Progenitor cell of endocrine pancreas (in vitro differentiated cells): Measurements from ENCODE around the gene FGFRL1. TPM values are rescaled to one million over a fixed set of nuclear protein-coding genes. Genes with fewer than 3 reads are reported as not detected.

ENCODE experiments used
- DNase-seq: peaks from one replicate; pipeline ENCODE4 v3.0.0; 2021; ENCODE audit warnings: low spot score; ENCODE audit not compliant: unreplicated experiment
- H3K27ac Mint-ChIP-seq: 2 replicates; pipeline ENCODE4 v1.8.0; 2021; ENCODE audit warnings: mild to moderate bottlenecking, moderate library complexity, mixed read lengths
- H3K27me3 Mint-ChIP-seq: 2 replicates; pipeline ENCODE4 v1.8.0; 2021; ENCODE audit warnings: mixed read lengths
- H3K36me3 Mint-ChIP-seq: 2 replicates; pipeline ENCODE4 v1.8.0; 2022; ENCODE audit warnings: mixed read lengths; ENCODE audit not compliant: insufficient read depth
- H3K4me1 Mint-ChIP-seq: 2 replicates; pipeline ENCODE4 v1.8.0; 2021; ENCODE audit warnings: low read depth, mixed read lengths
- H3K4me3 Mint-ChIP-seq: 2 replicates; pipeline ENCODE4 v1.8.0; 2021; ENCODE audit warnings: low read depth, mild to moderate bottlenecking, moderate library complexity, mixed read lengths
- H3K9me3 Mint-ChIP-seq: 2 replicates; pipeline ENCODE4 v1.8.0; 2021; ENCODE audit warnings: low read depth, mixed read lengths
- total RNA-seq: library from RNA; stranded (reverse); gene quantifications from 2 replicates; pipeline ENCODE4 v1.2.1, GENCODE V29; 2021
- TF ChIP-seq, protein P1 (sequence below): fragments of 200-600 bp; sonication (generic); IDR thresholded peaks from one replicate; pipeline ENCODE4 v1.5.0; 2021; ENCODE audit warnings: antibody characterized with exemption, mild to moderate bottlenecking; ENCODE audit not compliant: unreplicated experiment

Gene FGFRL1
- total RNA-seq, 1 donor from 2014 or later: 126 TPM

DNA sequence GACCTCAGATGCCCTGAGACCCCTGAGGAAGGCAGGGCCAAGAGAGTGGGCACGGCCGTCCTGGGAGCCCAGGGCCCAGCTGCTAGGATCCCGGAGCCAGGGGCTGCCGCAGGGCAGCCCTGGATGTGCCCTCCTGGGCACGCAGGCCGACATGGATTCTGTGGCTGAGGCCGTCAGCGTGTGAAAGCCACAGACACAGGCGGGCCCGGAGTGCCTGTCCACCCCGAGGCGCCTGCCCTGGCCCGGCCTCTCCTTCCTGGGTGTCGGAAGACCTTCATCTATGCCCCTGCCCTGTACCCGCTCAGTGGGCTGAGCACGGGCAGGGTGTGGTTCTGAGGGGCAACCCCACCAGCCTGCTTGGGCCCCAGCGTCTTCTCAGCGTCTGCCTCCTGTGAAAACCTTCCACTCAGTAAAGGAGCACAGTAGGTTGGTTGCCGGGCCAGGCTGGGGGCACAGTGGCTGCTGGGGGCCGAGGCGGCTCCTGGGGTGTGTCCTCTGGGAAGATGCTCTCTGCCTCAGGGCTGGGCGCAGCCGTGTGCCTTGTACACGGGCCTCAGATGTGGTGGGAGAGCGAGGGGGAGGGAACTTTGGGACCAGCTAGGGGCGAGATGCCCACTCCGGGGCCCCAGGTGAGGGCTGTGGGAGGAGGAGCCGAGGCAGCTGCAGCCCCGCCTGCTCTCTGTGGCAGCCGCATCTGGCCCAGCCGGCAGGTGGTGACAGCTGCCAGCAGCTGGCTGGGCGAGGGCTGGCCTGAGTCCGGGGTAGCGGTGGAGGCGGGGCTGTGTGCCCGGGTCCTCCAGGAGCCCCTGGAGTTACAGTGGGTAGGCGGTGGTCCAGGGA, 20.8 kb downstream of the FGFRL1 start:
- H3K4me3 Mint-ChIP-seq: no peak overlapping the region
- peaks cover 2% of the 10 kb centered on the region for H3K4me1 Mint-ChIP-seq
- H3K27me3 Mint-ChIP-seq: no peaks in the 10 kb centered on the region
- H3K9me3 Mint-ChIP-seq: no peaks in the 10 kb centered on the region
- TF ChIP-seq, protein P1, sequence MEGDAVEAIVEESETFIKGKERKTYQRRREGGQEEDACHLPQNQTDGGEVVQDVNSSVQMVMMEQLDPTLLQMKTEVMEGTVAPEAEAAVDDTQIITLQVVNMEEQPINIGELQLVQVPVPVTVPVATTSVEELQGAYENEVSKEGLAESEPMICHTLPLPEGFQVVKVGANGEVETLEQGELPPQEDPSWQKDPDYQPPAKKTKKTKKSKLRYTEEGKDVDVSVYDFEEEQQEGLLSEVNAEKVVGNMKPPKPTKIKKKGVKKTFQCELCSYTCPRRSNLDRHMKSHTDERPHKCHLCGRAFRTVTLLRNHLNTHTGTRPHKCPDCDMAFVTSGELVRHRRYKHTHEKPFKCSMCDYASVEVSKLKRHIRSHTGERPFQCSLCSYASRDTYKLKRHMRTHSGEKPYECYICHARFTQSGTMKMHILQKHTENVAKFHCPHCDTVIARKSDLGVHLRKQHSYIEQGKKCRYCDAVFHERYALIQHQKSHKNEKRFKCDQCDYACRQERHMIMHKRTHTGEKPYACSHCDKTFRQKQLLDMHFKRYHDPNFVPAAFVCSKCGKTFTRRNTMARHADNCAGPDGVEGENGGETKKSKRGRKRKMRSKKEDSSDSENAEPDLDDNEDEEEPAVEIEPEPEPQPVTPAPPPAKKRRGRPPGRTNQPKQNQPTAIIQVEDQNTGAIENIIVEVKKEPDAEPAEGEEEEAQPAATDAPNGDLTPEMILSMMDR: no peak
- H3K27ac Mint-ChIP-seq: no peak overlapping the region
- H3K36me3 Mint-ChIP-seq: no peaks in the 10 kb centered on the region
- DNase-seq: no peak

DNA sequence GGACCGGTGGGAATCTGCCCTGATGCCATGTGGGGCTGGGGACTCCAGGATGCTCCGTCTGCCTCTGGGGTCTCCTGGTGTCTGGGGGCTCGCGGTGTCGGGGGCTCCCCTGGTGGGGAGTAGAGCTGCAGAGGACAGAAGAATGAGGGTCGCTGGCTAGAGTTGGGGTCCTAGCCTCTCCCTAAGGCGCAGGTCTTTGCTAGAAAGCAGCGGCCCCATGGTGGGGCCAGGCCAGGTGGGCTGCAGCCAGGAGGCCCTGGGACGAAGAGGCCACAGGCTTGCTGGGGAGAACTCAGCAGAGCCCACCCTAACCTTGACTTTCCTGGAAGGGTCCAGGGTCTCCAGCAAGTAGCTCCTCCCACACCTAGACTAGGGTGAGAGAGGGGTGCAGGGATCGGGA, 21.4 kb downstream of the FGFRL1 start:
- Mint-ChIP-seq H3K4me3 (no peak overlapping the region), H3K9me3 (no peaks in the 10 kb centered on the region), H3K4me1 (peaks cover under 1% of the 10 kb centered on the region), H3K27ac (no peak overlapping the region), H3K36me3 (no peaks in the 10 kb centered on the region), H3K27me3 (no peaks in the 10 kb centered on the region)
- no peak for DNase-seq
- TF ChIP-seq, protein P1: no peak

DNA sequence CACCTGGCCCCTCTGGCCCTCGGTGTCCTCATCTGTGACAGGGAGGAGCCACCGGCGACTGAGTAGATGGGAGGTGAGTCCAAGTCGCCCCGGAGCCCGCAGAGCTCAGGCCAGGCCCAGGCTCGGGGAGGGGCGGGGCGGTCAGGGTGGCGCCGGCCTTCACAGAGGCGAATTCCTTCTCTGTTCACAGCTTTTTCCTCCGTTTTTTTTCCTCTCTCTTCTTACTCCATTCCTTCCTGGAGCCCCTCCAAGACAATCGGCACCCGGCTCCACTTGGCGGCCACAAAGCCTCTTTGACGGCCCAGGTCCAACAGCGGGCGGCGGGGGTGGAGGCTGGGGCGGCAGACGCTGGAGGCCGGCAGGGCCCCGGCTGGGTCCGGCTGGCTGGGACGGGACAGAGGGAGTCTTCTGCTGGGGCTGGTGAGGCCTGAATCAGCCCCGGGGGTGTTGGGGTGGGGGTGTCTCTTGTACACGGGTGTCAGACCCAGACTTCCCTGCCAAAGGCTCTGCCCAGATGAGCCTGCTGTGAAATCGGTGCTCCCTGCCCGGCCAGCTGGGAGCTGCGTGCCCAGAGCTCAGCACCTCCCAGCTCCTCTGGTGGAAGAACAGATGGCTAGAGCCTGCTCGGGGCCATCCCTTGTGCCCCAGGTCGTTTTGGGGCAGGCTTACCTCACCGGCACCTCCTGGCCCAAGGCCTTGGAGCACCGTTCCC, 22.6 kb downstream of the FGFRL1 start:
- Mint-ChIP-seq H3K9me3 (no peaks in the 10 kb centered on the region), H3K36me3 (no peaks in the 10 kb centered on the region), H3K4me3 (no peak overlapping the region), H3K4me1 (peaks cover 6% of the 10 kb centered on the region), H3K27ac (peak overlapping the region; percentile 69), H3K27me3 (no peaks in the 10 kb centered on the region)
- DNase-seq: no peak
- TF ChIP-seq, protein P1: no peak

DNA sequence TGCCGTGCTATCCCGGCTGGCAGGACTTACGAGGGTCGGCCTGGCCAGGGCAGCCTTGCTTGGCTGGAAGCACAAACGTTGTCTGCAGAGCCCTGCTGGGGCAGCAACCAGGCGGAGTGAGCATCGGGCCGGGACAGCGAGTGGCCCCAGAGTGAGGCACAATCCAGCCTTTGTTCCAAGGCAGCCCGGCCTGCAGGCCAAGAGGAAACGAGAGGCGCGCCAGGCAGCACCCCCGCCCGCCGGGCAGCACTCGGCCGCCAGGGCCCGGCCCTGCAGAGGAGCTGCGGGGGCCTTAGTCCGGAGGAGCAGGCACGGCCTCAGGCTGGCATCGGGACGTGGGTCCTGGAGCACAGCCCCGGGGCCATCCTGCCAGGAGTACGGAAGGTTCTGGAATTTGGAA, 24.1 kb downstream of the FGFRL1 start:
- Mint-ChIP-seq H3K36me3 (no peaks in the 10 kb centered on the region), H3K4me3 (no peak overlapping the region), H3K27ac (no peak overlapping the region), H3K27me3 (no peaks in the 10 kb centered on the region), H3K9me3 (no peaks in the 10 kb centered on the region), H3K4me1 (peaks cover 10% of the 10 kb centered on the region)
- TF ChIP-seq, protein P1: no peak
- no peak for DNase-seq

DNA sequence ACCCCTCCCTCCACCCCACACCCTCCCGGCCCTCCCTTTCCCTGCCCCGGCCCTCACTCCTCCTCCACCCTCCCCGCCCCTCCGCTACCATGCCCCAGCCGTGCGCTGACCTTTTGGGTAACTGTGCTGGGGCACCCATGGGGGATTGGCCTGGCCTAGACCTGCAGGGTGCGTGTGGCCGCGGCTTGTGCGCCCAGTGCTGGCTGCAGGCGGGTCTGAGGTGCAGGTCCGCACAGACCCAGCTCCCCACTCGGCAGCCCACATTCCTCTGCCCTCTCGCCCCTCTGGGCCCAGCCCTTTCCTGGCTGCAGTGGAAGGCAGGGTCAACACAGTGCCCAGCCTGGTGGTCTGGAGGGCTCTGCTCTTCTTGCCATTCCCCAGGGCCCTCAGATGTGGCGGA, 24.7 kb downstream of the FGFRL1 start:
- Mint-ChIP-seq H3K9me3 (no peaks in the 10 kb centered on the region), H3K4me3 (no peak overlapping the region), H3K36me3 (no peaks in the 10 kb centered on the region), H3K27ac (no peak overlapping the region), H3K27me3 (no peaks in the 10 kb centered on the region), H3K4me1 (peaks cover 10% of the 10 kb centered on the region)
- DNase-seq: no peak
- TF ChIP-seq, protein P1: no peak
